Osteoblast (primary cell): ENCODE data around the gene PRMT9. TPM values are rescaled to one million over a fixed set of nuclear protein-coding genes. Genes with fewer than 3 reads are reported as not detected.
A peak's percentile ranks its signal among the peaks of the same experiment; 100 is the strongest.

ENCODE experiments used
- DNase-seq: peaks from one replicate; pipeline ENCODE4 v3.0.0; 2011; ENCODE audit warnings: low spot score, mixed read lengths; ENCODE audit not compliant: insufficient read length; ENCODE audit errors: missing footprints
- H2AFZ ChIP-seq: 2 replicates; pipeline ENCODE4 v1.6.0; 2011; ENCODE audit warnings: mild to moderate bottlenecking, low read length
- H3K27ac ChIP-seq: 2 replicates; pipeline ENCODE4 v1.5.1; 2011; ENCODE audit warnings: mild to moderate bottlenecking, low read depth, low read length, moderate library complexity
- H3K27me3 ChIP-seq: 2 replicates; pipeline ENCODE4 v1.6.0; 2012; ENCODE audit warnings: mild to moderate bottlenecking, control low read depth, inconsistent platforms, low read length, moderate library complexity; ENCODE audit not compliant: insufficient read depth
- H3K36me3 ChIP-seq: 2 replicates; pipeline ENCODE4 v1.5.1; 2011; ENCODE audit warnings: mild to moderate bottlenecking, low read length, control low read depth, moderate library complexity; ENCODE audit not compliant: insufficient read depth
- H3K4me1 ChIP-seq: 2 replicates; pipeline ENCODE4 v1.5.1; 2011; ENCODE audit warnings: mild to moderate bottlenecking, low read length, control low read depth, moderate library complexity; ENCODE audit not compliant: insufficient read depth
- H3K4me2 ChIP-seq: 2 replicates; pipeline ENCODE4 v1.6.0; 2011; ENCODE audit warnings: mild to moderate bottlenecking, low read length; ENCODE audit not compliant: insufficient read depth
- H3K4me3 ChIP-seq: fragments of 200-600 bp; sonication (generic); 3 replicates; pipeline ENCODE4 v1.5.1; 2012; ENCODE audit warnings: mild to moderate bottlenecking, low read length, inconsistent platforms; ENCODE audit not compliant: insufficient read depth
- H3K79me2 ChIP-seq: 2 replicates; pipeline ENCODE4 v1.6.0; 2012; ENCODE audit warnings: mild to moderate bottlenecking, low read length, control low read depth, inconsistent platforms; ENCODE audit not compliant: insufficient read depth
- H3K9me3 ChIP-seq: 2 replicates; pipeline ENCODE4 v1.5.1; 2011; ENCODE audit warnings: low read depth, low read length, control low read depth
- H4K20me1 ChIP-seq: 2 replicates; pipeline ENCODE4 v1.6.0; 2012; ENCODE audit warnings: mild to moderate bottlenecking, low read length, control low read depth; ENCODE audit not compliant: insufficient read depth
- total RNA-seq: library from RNA; depleted of rRNA; stranded (reverse); fragments of >200 nt; gene quantifications from 2 replicates; pipeline ENCODE4 v1.2.3, GENCODE V29; 2012
- TF ChIP-seq, protein P1 (sequence below): IDR thresholded peaks from 2 replicates; pipeline ENCODE4 v1.5.1; 2011; ENCODE audit warnings: mild to moderate bottlenecking, low read depth, low read length, moderate library complexity; ENCODE audit errors: extremely low read depth

Gene PRMT9
- total RNA-seq, 1 donor, result 9.0 TPM

DNA sequence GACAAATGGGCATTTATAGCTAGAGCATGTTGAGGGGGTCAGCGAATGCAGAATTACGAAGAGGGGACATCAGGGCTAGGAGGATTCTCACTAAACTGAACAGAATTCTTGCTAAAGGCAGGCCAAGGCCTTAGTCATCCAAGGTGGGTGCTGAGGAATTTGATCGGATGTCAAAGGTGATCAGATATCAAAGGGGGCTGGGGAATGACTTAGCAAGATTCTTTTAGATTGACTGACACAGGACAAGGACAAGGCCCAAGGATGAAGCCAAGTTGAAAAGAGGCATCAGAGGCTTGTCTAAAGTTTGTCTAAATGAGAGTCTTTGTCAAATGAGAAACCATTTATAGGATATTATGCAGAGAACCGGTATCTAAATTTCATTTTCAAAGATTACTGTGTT lies 57.1 kb downstream of the PRMT9 start:
- peaks cover 37% of the 10 kb centered on the region for H3K36me3 ChIP-seq
- H3K27me3 ChIP-seq, result no peaks in the 10 kb centered on the region
- DNase-seq, result no peak
- no peak overlapping the region for H3K4me3 ChIP-seq
- peaks cover 4% of the 10 kb centered on the region for H4K20me1 ChIP-seq
- no peak overlapping the region for H3K27ac ChIP-seq
- H3K79me2 ChIP-seq, result peaks cover 10% of the 10 kb centered on the region
- TF ChIP-seq, protein P1, sequence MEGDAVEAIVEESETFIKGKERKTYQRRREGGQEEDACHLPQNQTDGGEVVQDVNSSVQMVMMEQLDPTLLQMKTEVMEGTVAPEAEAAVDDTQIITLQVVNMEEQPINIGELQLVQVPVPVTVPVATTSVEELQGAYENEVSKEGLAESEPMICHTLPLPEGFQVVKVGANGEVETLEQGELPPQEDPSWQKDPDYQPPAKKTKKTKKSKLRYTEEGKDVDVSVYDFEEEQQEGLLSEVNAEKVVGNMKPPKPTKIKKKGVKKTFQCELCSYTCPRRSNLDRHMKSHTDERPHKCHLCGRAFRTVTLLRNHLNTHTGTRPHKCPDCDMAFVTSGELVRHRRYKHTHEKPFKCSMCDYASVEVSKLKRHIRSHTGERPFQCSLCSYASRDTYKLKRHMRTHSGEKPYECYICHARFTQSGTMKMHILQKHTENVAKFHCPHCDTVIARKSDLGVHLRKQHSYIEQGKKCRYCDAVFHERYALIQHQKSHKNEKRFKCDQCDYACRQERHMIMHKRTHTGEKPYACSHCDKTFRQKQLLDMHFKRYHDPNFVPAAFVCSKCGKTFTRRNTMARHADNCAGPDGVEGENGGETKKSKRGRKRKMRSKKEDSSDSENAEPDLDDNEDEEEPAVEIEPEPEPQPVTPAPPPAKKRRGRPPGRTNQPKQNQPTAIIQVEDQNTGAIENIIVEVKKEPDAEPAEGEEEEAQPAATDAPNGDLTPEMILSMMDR, result no peak
- H3K4me1 ChIP-seq, result no peaks in the 10 kb centered on the region
- no peak overlapping the region for H3K4me2 ChIP-seq
- H3K9me3 ChIP-seq, result no peaks in the 10 kb centered on the region
- H2AFZ ChIP-seq, result no peak overlapping the region

- H4K20me1 ChIP-seq, result peaks cover 8% of the 10 kb centered on the region
- no peak for DNase-seq
- no peak overlapping the region for H3K4me2 ChIP-seq
- H2AFZ ChIP-seq, result no peak overlapping the region
- no peak overlapping the region for H3K4me3 ChIP-seq
- H3K9me3 ChIP-seq, result no peaks in the 10 kb centered on the region
- TF ChIP-seq, protein P1, result no peak
- no peaks in the 10 kb centered on the region for H3K4me1 ChIP-seq
- H3K27me3 ChIP-seq, result no peaks in the 10 kb centered on the region
- H3K79me2 ChIP-seq, result peaks cover 20% of the 10 kb centered on the region
- peaks cover 37% of the 10 kb centered on the region for H3K36me3 ChIP-seq
- no peak overlapping the region for H3K27ac ChIP-seq
Observed at GRCh38 chr4:147625733-147626132, 58.2 kb downstream of the PRMT9 start.

- Histone ChIP-seq H2AFZ (no peak overlapping the region), H3K27me3 (no peaks in the 10 kb centered on the region), H3K4me2 (no peak overlapping the region), H3K9me3 (no peaks in the 10 kb centered on the region), H4K20me1 (peaks cover 14% of the 10 kb centered on the region), H3K4me1 (peaks cover 17% of the 10 kb centered on the region), H3K27ac (no peak overlapping the region), H3K79me2 (peaks cover 54% of the 10 kb centered on the region), H3K4me3 (no peak overlapping the region), H3K36me3 (peaks cover 13% of the 10 kb centered on the region)
- TF ChIP-seq, protein P1, result no peak
- DNase-seq, result no peak
Observed at GRCh38 chr4:147620315-147620714, 63.6 kb downstream of the PRMT9 start.

DNA sequence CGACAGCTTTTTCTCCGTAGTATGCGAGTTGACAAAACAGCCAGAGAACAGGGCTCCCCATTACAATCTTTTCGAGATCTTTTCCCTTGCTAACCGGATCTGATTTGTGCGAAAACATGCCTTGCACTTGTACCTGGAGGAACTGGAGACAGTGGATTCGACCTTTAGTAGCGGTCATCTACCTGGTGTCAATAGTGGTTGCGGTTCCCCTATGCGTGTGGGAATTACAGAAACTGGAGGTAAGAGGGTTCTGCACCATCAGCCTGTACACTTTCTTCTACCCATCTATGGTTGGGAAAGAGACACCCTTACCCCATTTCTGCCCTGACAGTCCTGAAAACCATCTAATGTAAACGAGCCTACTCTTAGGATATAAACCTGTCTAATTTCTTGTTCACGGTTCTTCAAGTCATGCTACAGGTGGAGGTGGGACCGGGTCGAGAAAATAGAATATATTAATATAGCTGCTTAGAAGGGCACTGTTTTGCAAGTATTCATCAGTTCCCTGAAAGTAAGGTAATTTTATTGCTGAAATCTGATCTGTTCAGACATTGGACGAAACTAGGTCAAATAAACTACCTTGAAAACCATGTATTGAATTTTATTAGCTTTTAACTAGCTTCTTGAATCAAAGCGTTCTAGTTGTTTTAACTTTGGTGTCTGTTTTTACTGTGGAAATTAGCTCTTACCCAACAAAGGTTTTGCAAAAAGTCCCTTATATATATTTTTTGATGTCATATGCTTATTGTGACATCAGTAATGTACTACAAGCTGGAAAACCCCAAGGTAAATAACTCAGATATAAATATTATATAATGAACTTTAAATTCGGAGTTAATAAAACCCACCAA lies 65.9 kb downstream of the PRMT9 start:
- Histone ChIP-seq H4K20me1 (peaks cover 14% of the 10 kb centered on the region), H3K27me3 (peaks cover 4% of the 10 kb centered on the region), H3K9me3 (no peaks in the 10 kb centered on the region), H3K79me2 (peaks cover 54% of the 10 kb centered on the region), H2AFZ (peak overlapping the region; percentile 100), H3K27ac (peak overlapping the region; percentile 90), H3K4me2 (peak overlapping the region; percentile 95), H3K4me3 (peak overlapping the region; percentile 99), H3K36me3 (no peaks in the 10 kb centered on the region), H3K4me1 (peaks cover 17% of the 10 kb centered on the region)
- TF ChIP-seq, protein P1, result no peak
- DNase-seq, result no peak
